OCI-M1 (cell line): ENCODE measurements around the gene NPAS3.

ENCODE experiments used
- DNase-seq: peaks from one replicate; lab custom pipeline; 2025; lab: John Stamatoyannopoulos, UW

NPAS3 gene

DNA sequence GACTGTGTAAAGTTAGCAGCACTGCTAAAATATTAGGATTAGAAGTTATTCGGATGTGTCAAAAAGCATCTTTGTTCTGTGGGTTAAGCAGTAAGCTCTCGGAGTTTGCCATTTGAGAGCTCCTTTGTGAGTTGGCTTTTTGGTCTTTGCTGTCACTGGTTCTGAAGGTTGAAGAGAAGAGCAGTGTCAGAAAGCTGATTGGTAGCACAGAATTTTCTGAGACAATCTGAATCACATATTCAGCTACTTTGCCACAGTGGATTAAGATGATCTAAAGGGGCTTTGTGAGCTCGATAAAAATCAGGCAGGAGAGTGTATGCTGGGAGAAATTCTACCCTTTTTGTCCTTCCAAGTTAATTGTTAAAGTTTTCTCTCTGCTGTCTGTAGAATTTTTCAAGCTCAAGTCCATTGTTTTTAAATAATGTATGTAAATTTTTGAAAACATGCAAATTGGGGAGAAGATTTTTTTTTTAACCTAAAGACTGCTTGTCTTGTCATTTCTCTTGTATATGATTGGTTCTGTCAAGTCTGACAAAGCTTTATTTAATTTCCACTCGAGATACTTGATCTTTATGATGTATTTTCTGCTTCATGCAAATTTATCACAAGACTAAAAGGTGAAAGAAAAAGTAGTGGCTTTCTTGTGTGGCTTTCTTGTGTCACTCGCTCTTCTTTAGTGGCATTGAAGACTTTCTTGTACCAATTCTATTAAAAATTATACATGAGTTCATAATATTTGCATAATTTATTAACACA, 704.9 kb downstream of the NPAS3 start:
- DNase-seq, result no peak

DNA sequence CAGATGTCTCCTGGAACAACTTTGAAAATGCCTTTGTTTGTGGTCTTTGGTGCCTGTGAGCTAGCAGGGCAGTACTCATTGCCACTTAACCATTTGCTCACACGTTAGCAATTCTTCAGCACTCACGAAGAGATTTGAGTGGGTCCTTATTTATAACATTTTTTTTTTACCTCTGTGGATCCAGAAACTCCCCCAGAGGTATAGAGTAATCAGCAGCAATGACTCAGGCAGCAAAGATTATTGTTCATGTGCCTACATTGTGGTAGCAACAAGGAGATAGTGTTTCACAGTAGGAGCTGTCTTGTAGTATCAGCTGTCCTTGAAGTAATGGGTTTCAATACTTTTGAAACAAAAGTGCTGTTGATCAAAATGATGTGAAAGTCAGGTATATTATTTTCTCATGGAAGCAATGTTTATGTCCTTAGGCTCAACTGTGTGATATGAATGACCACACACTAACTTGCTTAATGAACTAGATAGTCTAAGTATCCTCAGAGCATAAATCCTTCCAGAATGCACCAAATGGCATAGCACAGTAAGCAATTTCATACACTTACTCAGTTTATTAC, 708.1 kb downstream of the NPAS3 start:
- no peak for DNase-seq

DNA sequence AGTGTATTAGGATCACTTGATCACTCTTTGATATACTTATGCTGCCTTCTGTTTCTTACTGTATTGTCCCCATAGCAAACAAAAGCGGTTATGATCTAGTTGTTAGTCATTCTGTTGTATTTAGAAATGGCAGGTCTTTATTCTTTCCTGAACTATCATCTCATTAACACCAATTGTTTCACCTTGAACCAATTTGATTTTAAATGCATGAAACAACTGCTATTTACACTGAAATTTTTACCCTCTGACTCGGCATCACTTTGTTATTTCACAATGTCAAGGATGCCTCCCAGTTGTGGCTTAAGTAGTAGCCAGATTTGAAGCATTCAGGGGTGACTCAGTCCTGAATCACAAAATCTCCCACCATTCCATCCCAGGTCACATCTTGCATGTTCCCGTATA, 708.7 kb downstream of the NPAS3 start:
- no peak for DNase-seq

DNA sequence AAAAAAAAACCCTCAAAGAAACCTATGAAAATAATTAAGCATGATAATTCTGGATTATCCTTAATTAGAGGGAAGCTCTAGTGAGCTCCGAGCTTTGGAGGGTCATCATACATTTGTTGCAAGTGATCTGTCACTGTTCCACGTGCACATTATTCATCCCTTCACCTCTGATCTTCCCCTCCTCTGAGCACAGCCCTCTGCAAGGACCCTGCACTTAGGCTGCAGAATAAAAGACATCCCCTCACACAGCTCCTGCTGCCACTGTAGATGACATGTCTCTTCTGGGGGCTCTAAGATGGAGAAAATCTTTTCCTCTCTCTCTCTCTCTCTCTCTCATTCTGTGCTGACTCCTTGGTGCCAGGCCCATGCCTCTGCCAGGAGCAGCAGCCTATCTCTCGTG, 711.8 kb downstream of the NPAS3 start:
- DNase-seq, result no peak

DNA sequence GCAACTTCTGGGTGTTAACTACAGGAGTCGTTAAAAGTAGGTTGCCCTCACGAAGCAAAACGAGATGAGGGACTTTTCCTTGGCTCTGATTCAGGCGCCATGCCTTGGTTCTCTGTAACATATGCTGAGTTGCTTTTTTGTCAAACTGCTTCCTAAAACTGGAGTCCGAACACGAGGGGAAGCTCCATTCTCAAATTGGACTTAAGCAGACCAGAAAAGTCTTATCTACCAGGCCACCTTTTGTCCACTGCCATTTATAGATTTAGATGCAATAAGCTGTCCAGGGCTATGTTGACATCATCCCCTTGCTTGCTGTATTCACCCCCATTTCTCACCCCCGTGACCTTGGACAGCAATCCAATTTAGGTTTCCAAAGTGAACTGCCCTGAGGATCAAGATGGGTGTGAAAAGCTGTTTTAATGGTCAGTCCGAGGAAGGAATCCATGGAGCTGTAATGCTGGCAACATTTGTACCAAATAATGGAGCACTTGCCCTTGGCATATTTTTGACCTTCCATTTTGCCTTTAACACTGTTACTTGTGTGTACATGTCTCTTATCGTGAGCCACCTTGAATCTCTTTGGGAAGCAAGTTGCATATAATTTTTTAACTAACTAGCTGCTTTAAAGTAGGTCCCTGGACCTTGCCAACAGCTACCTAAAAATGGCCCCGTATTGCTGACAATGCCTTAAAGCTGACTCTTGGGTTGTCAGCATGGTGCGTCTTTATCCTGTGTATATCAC, 714.1 kb downstream of the NPAS3 start:
- DNase-seq, result peak; percentile 48

DNA sequence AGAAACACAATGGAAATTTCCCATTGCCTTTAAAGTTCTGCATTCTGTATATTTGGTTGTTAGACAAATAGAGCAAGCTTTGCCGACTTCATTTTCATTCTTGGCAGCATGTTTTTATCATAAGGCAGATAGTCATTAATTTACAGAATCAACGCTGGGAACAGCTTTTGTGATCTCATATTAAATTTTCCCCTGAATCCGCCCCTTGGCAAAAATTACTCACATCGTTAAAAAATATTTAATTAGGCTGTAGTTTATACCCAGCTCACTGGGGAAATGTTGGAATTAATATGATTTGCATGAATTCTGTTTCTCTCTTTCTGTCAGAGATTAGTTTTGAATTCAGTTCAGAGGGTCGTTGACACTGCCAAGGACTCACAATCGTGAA, 714.6 kb downstream of the NPAS3 start:
- DNase-seq, result no peak

DNA sequence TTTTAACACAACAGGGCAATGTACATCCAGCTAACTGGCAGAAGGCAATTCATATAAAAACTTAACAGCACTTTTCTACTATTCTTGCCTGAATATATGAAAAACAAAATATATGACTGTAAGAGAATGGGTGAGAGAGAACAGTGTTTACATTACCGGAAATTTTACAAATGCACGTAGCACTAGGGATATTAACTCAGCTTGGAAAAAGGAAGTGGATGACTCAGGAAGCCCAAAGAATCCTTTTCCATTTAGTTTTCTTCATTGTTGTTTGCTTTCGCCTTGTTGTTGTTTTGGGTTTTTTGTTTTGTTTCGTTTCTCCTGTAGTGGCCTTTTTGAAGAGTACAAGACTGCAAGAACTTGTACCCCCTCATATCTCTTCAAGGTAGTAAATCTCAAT, 716.7 kb downstream of the NPAS3 start:
- no peak for DNase-seq

DNA sequence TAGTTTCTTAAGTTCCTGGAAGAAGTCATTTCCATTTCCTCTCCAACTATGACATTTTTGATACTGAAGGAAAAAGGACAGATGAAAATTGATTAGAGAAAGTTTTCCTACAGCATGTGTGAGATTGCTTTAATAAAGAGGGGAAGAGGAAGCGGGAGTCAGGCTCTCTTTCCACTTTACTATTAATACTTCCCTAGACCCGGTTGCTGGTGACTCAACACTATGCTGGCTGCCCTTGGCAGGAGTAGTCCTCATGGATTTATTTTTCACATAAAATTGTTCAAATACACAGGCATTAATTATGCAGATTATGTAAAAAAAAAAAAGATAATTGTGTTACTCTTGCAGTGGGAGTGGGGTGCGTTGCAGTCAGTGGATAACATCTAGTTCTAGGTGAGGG, 718.8 kb downstream of the NPAS3 start:
- DNase-seq, result no peak

DNA sequence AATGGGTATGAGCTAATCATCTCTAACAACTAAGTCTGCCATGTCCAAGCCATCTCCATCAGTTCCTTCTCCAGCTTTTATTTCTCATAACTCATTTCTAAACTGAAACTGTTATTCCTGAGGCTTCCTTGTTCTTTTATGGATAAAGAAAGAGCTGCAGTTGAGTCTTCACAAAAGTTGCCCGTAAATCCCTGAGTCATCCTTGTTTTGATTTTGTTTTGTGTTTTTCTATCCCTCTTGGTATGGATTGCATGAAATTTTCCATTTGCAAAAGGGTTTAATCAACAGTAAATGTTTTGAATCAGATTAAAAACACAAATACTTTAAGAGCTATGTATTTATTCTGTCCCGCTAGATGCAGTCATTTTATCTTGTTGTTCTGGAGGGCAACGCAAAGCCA, 721.6 kb downstream of the NPAS3 start:
- DNase-seq, result no peak

DNA sequence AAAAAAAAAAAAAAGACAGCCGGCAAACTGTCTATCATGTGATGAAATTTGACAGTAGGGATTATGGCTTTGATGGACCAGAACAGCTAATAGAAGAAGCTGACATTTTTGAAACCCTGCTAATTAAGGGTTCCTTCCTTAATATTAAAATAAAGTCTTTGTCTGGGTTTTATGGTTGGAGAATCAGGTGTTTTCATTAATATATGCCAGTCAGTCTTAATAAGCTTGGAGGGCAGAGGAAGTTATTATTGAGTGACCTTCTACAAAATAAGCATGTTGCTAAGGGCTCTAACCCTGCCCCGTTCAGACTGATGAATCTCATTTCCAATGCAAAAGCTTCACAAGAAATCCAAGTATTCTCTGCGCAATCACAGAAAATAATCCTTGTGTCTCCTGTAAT, 722.4 kb downstream of the NPAS3 start:
- no peak for DNase-seq

DNA sequence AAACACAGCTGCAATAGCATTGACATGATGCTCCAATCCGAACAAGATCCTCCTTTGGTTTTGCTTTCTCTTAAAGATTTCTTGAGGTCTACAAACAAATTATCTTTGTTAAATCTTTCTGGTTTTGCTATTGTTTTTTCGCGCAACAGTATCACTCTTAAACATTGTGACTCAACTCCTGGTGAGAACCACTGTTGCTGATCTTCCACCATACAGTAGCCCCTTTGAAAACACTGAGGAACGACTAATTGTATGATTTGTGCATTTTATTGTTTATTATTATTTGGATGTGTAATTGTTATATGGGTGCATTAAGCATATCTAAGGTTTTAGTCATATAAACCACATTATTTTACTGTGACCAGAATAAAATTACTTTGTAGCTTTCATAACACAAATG, 729.4 kb downstream of the NPAS3 start:
- no peak for DNase-seq

DNA sequence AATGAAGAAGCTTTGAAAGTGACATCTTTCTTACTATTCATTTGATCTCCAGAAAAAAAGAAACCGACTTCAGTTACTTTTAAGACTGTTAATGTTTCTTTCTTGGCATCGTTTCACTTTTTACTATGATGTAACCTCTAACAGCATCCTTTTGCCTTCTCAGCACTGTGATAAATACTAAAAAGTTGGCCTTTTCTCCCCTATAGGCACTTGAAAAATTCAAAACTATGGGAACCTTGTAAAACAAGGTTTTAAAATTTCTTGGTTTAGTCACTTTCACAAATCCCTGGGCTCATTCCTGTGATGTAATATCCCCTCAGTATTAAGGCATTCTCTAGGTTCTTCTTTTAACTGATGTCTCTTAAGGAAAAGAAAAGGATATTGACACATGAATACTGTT, 730.4 kb downstream of the NPAS3 start:
- no peak for DNase-seq

DNA sequence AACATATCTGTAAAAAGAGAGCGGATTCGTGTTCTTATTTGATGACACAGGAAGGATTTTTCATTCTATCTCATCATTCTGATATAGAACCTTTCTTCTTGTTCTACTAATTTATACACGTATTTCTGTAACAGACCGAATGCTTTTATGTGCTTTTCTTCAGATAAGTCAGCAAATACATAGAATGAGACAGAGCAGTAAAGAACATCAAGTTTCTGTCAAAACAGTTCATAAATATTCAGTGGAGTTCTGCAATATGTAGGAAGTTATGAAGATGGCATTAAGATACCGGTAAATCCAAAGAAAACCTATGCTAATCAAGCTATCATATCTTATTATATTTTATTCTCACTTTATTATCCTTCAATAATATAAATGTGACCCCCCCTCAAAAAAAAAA, 731.6 kb downstream of the NPAS3 start:
- no peak for DNase-seq

DNA sequence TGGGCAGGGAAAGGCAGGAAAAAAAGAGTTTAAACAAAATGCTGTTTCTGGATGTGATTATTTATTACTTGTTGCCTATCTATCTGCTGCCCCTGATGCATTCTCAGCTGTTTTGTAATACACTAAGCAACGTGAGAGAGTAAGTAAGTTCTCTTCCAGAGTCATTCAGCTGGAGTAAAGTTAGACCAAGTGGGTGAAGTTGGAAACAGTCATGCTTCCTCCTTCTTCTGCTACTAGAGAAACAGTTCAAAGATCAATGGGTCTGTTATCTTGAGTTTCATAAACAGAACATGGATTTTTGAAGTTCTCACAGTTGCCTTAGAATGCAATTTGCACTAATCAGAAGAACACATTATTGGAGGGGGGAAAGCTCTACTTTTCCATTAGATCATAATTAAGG, 732.9 kb downstream of the NPAS3 start:
- DNase-seq, result no peak

DNA sequence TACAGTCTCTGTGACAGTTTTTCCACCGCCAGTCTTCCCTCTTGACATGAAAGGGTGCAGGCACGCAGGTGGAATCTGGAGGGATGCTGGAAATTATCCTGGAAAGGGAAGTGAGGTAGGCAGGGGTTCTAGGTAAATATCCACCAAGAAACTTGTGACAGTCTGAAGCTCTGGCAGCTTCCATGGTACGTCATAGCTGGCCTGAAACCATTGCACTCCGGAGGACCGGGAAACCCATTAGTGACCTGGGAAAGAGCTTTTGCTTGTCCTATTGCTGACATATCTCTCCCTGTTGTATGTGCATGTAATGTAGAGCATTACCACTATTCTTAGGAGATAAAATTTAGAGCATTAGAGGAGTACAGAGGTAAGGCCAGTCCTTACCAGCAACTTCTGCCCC, 736.2 kb downstream of the NPAS3 start:
- DNase-seq, result no peak

DNA sequence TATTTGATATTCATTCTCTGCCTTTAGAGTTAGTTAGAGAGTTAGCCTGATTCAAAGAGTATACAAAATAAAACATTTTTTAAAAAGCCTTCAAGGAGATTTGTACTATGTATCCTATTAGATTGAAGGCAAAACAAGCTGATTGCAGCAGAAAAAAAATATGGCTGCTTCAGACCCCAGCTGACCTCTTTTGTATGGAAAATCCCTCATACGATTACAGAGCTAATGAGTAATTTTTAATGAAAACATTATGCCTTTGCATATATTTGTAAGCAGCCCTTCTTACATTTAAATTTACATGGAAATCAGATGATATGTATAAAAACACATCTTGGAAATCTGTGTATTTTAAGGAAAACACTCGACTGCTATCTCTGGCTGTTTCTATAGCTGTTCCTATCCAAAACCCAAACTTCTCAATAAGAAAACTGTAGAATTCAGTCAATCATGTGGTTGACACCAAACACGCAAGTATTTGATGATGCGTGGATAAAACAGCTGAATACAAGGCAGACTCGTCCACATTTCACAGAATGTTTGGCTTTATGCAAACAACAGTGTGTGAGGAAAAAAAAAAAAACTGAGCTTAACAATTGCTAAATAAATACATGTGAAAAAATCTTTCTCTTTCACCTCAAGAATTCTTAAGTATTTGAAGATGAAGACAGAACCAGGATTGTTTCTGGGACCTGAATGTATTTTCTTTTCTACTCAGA, 736.9 kb downstream of the NPAS3 start:
- DNase-seq, result no peak

DNA sequence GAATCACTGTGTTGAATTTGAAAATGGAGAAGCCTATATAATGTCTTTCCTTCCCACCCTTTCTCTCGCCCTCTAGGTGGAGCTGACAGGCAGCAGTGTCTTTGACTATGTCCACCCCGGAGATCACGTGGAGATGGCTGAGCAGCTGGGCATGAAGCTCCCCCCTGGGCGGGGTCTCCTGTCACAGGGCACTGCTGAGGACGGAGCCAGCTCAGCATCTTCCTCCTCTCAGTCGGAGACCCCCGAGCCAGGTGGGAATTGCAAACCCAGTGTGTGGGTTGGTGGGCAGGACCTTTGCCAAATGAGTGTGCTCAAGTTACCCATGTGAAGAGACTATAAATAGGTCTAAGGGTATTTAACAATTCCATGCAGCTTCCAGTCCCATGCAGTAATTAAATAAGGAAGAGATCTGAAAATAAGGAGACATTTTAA, 737.5 kb downstream of the NPAS3 start:
- peak; percentile 58 for DNase-seq

DNA sequence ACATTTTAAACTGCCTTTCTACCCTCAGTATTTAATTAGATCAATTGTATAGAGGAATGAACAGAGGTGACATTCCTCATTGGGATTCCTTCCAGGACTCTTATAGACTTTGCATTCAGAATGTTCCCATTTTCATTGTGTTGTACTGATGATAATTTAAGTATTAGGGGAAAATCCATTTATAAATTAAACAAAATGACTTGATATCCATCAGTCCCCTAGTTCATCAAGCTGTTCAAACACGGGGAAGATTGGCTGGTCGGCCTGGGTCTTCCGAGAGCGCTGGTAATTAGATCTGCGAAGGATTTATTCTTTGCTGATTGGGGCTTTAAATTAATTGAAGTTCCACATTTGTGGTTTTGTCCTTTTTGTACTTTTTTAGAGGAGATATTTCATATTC, 738.2 kb downstream of the NPAS3 start:
- DNase-seq, result no peak

DNA sequence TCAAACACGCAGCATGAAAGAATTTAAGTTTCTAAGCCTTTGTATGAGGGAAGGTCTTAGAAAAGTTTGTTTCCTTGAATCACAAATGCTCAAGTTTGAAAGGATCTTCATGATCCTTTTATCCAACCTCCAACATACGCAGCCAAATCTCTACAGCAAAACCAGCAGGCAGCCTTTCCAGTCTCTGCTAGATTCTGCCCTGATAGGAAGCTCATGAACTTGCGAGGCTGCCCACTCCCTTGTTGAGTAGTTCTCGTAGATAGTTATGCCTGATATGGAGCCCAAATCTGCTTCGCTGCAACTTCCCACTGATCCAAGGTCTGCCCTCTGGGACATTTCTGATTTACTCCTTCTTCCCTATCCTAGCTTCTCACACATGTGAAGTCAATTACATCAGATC, 739.3 kb downstream of the NPAS3 start:
- no peak for DNase-seq

DNA sequence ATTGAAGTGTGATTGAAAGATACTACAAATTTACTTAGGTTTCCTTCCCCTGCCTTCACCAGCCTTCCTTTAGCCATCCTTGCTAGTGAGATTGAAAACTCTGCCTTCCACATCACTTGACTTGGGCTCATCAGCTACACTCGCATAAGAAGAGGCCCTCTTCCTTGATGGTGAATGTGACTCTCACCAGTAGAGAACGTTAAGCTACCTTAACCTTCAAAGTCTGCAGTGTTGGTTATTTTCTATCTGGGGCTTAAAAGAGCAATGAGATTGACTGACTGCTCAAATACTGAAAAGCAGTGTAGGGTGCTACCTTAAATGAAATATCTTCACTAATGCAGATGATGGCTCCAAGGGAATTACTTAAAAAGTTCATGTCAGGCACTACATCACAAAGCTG, 740.3 kb downstream of the NPAS3 start:
- no peak for DNase-seq

DNA sequence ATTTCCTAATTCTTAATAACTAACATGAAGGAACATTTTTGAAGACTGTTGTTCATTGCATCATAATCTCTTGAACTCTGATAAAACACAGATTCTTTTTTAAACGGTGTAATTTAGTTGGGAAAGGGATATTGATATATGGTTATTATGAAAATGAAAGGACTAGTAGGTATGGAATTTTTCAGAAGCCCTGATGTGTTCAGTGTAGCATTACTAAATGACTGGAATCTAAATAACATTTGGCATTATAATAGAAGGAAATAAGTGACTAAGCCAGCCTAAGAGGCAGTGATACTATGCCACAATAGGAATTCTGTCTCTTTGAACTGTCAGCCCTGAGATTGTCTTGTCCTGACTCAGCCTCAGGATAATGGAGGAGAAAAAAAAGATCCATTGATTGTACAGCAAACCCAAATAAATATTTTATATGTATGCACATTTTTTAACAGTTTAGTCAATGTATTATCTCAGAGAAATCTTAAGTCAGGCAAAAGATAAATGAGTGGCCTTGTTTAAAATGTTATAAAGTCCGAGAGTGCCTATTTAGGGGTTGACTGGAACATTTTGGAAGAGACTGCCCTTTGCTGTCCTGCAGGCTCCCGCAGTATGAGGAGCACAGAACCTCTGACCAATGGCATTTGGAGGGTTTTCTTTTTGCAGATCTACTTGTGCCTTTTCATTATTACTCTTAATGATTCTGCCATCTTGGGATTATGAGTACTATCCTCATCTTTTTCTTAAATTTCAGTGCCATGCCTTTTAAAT, 741.0 kb downstream of the NPAS3 start:
- DNase-seq, result no peak

DNA sequence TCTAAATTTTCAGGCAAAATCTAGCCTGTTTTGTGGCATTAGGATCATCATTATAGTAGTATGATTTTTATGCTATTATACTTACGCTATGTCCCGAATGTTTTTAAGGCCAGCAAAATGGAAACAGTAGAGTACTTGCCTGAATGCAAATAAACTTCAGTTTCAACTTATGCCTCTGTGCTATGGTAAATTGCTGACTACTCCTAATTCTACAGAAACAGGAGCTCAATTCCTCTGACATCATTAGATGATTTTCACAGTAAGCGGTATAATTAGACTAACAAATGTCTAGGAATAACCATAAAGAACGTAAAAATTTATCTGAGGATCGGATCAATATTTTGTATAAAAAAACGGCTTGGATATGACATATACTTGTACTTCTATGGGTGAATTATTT, 742.2 kb downstream of the NPAS3 start:
- no peak for DNase-seq
